H1 (cell line): ENCODE data around the gene COPS9. TPM values are rescaled to one million over a fixed set of nuclear protein-coding genes. Genes with fewer than 3 reads are reported as not detected.

Experiments
- CTCF ChIA-PET: fragments of 300-600 bp; sonication (Branson Sonifier 250); formaldehyde crosslinking; loops from one replicate; lab custom pipeline; 2021; ENCODE audit not compliant: partially characterized antibody; lab: Charles Lee
- POLR2A ChIA-PET: fragments of 300-600 bp; sonication (Branson Sonifier 250); formaldehyde crosslinking; loops from one replicate; lab custom pipeline; 2021; ENCODE audit warnings: inconsistent platforms; ENCODE audit not compliant: partially characterized antibody; lab: Charles Lee
- DNase-seq, 2 experiments: peaks; one replicate each; pipeline versions ENCODE4 v3.0.0 to v3.0.0-alpha.2; 2010 to 2022; ENCODE audit warnings: low spot score in 2 of 2, low read depth in 1 of 2, mixed read lengths in 1 of 2
- FAIRE-seq: peaks from 2 replicates; lab custom pipeline; 2011; peaks lifted over from hg19 to GRCh38; lab: Jason Lieb, UNC
- H2AFZ ChIP-seq: 2 replicates; pipeline ENCODE4 v1.8.1; 2012; ENCODE audit warnings: low read length, inconsistent platforms
- H2AK5ac ChIP-seq: 2 replicates; pipeline ENCODE4 v1.6.1; 2013; ENCODE audit warnings: low read depth, low read length
- H2BK120ac ChIP-seq: replicated peaks from 2 replicates; pipeline ENCODE3; 2013; ENCODE audit warnings: low read depth, low read length, inconsistent platforms
- H2BK12ac ChIP-seq: 2 replicates; pipeline ENCODE4 v1.6.1; 2013; ENCODE audit warnings: low read depth, low read length
- H2BK15ac ChIP-seq: 2 replicates; pipeline ENCODE4 v1.6.1; 2013; ENCODE audit warnings: low read length
- H2BK20ac ChIP-seq: 2 replicates; pipeline ENCODE4 v1.6.1; 2013; ENCODE audit warnings: low read length
- H2BK5ac ChIP-seq: 2 replicates; pipeline ENCODE4 v1.6.1; 2013; ENCODE audit warnings: low read depth, low read length
- H3K14ac ChIP-seq: 2 replicates; pipeline ENCODE4 v1.6.1; 2013; ENCODE audit warnings: inconsistent platforms; ENCODE audit not compliant: insufficient read length
- H3K18ac ChIP-seq: 2 replicates; pipeline ENCODE4 v1.6.1; 2013; ENCODE audit warnings: low read length; ENCODE audit errors: extremely low read depth
- H3K23ac ChIP-seq: 2 replicates; pipeline ENCODE4 v1.6.1; 2013; ENCODE audit warnings: inconsistent platforms; ENCODE audit not compliant: insufficient read length
- H3K23me2 ChIP-seq: 2 replicates; pipeline ENCODE4 v1.6.1; 2013; ENCODE audit warnings: low read depth, low read length
- H3K27ac ChIP-seq: 2 replicates; pipeline ENCODE4 v1.6.1; 2011; ENCODE audit warnings: low read depth, low read length, inconsistent platforms
- H3K27me3 ChIP-seq, 4 experiments: replicated peaks in 1 of 4; 1 replicate in 1 of 4; 2 replicates in 3 of 4; pipeline versions ENCODE4 v1.6.1 to v1.8.1; 2011 to 2013; ENCODE audit warnings: low read length in 3 of 4, mild to moderate bottlenecking in 3 of 4, inconsistent platforms in 2 of 4, mixed read lengths in 2 of 4, moderate library complexity in 1 of 4; ENCODE audit not compliant: control insufficient read depth in 3 of 4, insufficient read depth in 3 of 4; ENCODE audit errors: extremely low read depth in 1 of 4
- H3K36me3 ChIP-seq, 4 experiments: 2 replicates each; pipeline versions ENCODE4 v1.6.1 to v1.8.1; 2011 to 2013; ENCODE audit warnings: mild to moderate bottlenecking in 4 of 4, low read length in 3 of 4, moderate library complexity in 2 of 4, control low read depth in 1 of 4, inconsistent platforms in 1 of 4; ENCODE audit not compliant: insufficient read depth in 4 of 4, control insufficient read depth in 2 of 4
- H3K4ac ChIP-seq: replicated peaks from 2 replicates; pipeline ENCODE3; 2013; ENCODE audit warnings: low read length, low read depth, mixed read lengths, inconsistent platforms; ENCODE audit not compliant: insufficient read length
- H3K4me1 ChIP-seq, 4 experiments: replicated peaks in 1 of 4; 1 replicate in 1 of 4; 2 replicates in 3 of 4; pipeline versions ENCODE4 v1.6.1 to v1.8.1; 2011 to 2013; ENCODE audit warnings: low read length in 3 of 4, inconsistent platforms in 2 of 4, mixed read lengths in 1 of 4; ENCODE audit not compliant: insufficient read depth in 4 of 4, control insufficient read depth in 3 of 4
- H3K4me2 ChIP-seq, 2 experiments: 2 replicates each; pipeline versions ENCODE4 v1.6.1 to v1.8.1; 2011 to 2013; ENCODE audit warnings: low read depth in 2 of 2, low read length in 2 of 2, control low read depth in 1 of 2, inconsistent platforms in 1 of 2, mild to moderate bottlenecking in 1 of 2; ENCODE audit not compliant: insufficient read depth in 1 of 2
- H3K4me3 ChIP-seq, 4 experiments: fragments of 200-600, 300-600 bp in 1 of 4; sonication (generic), shearing (Covaris generic), sonication (Bioruptor Twin) in 1 of 4; 2 replicates each; pipeline versions ENCODE4 v1.5.1 to v1.8.1; 2011 to 2016; ENCODE audit warnings: low read length in 4 of 4, low read depth in 3 of 4, control low read depth in 2 of 4, inconsistent platforms in 2 of 4, mild to moderate bottlenecking in 2 of 4, mixed read lengths in 1 of 4, moderate library complexity in 1 of 4; ENCODE audit not compliant: insufficient read depth in 2 of 4; ENCODE audit errors: extremely low read depth in 1 of 4
- H3K56ac ChIP-seq: replicated peaks from 2 replicates; pipeline ENCODE3; 2013; ENCODE audit warnings: low read depth, mild to moderate bottlenecking, mixed read lengths, low read length, inconsistent platforms; ENCODE audit not compliant: insufficient read length
- H3K79me1 ChIP-seq: 2 replicates; pipeline ENCODE4 v1.6.1; 2013; ENCODE audit warnings: low read depth, low read length, control low read depth
- H3K79me2 ChIP-seq, 2 experiments: 2 replicates each; pipeline versions ENCODE4 v1.6.1 to v1.8.1; 2012 to 2013; ENCODE audit warnings: low read length in 2 of 2, mild to moderate bottlenecking in 2 of 2, inconsistent platforms in 1 of 2; ENCODE audit not compliant: insufficient read depth in 2 of 2, control insufficient read depth in 1 of 2
- H3K9ac ChIP-seq, 4 experiments: replicated peaks in 1 of 4; 1 replicate in 1 of 4; 2 replicates in 3 of 4; pipeline versions ENCODE4 v1.6.1 to v1.8.1; 2011 to 2013; ENCODE audit warnings: low read depth in 3 of 4, low read length in 3 of 4, control low read depth in 2 of 4, mild to moderate bottlenecking in 2 of 4, moderate library complexity in 2 of 4, inconsistent platforms in 1 of 4; ENCODE audit errors: extremely low read depth in 1 of 4
- H3K9me3 ChIP-seq, 2 experiments: 2 replicates each; pipeline versions ENCODE4 v1.6.1 to v1.8.1; 2012 to 2013; ENCODE audit warnings: mild to moderate bottlenecking in 2 of 2, moderate library complexity in 2 of 2, control low read depth in 1 of 2, inconsistent platforms in 1 of 2, low read depth in 1 of 2, low read length in 1 of 2, mixed read lengths in 1 of 2; ENCODE audit not compliant: insufficient read depth in 2 of 2
- H4K20me1 ChIP-seq, 2 experiments: replicated peaks in 1 of 2; 2 replicates each; pipeline versions ENCODE3 to v1.8.1; 2011 to 2013; ENCODE audit warnings: inconsistent platforms in 2 of 2, low read length in 2 of 2, mild to moderate bottlenecking in 1 of 2; ENCODE audit not compliant: insufficient read depth in 2 of 2, control insufficient read depth in 1 of 2
- H4K5ac ChIP-seq: 2 replicates; pipeline ENCODE4 v1.6.1; 2013; ENCODE audit warnings: low read length, low read depth, mixed read lengths, inconsistent platforms; ENCODE audit not compliant: insufficient read length
- H4K8ac ChIP-seq: 2 replicates; pipeline ENCODE4 v1.8.0; 2013; ENCODE audit warnings: mild to moderate bottlenecking, moderate library complexity, low read length, inconsistent platforms; ENCODE audit not compliant: insufficient read depth; ENCODE audit errors: extremely low read depth
- H4K91ac ChIP-seq: replicated peaks from 2 replicates; pipeline ENCODE3; 2013; ENCODE audit warnings: low read length, mixed read lengths, inconsistent platforms; ENCODE audit not compliant: insufficient read length
- ASH2L ChIP-seq: fragments of 200-600, 300-600 bp; sonication (generic); IDR thresholded peaks from one replicate; pipeline ENCODE4 v1.7.1; 2017; ENCODE audit warnings: low read length
- EP300 ChIP-seq, 2 experiments: IDR thresholded peaks; 1 replicate in 1 of 2; 2 replicates in 1 of 2; pipeline ENCODE4 v1.6.1; 2011 to 2012; ENCODE audit warnings: low read depth in 2 of 2, low read length in 2 of 2, mild to moderate bottlenecking in 2 of 2, borderline replicate concordance in 1 of 2, inconsistent platforms in 1 of 2, moderate library complexity in 1 of 2
- GABPA ChIP-seq: IDR thresholded peaks from 2 replicates; pipeline ENCODE4 v1.6.1; 2011; ENCODE audit warnings: mild to moderate bottlenecking, low read length, moderate library complexity, borderline replicate concordance; ENCODE audit not compliant: insufficient read depth
- NRF1 ChIP-seq: IDR thresholded peaks from 2 replicates; pipeline ENCODE4 v1.6.1; 2011; ENCODE audit warnings: mild to moderate bottlenecking, low read depth, low read length, improper control_type of control experiment
- PHF8 ChIP-seq: fragments of 200-600 bp; sonication (generic); conservative IDR thresholded peaks from 2 replicates; pipeline ENCODE4 v1.7.1; 2012; ENCODE audit warnings: low read depth, mild to moderate bottlenecking, inconsistent platforms, low read length, moderate library complexity
- POLR2AphosphoS5 ChIP-seq: IDR thresholded peaks from 2 replicates; pipeline ENCODE4 v1.6.1; 2011; ENCODE audit warnings: low read depth, low read length
- SIX5 ChIP-seq: IDR thresholded peaks from 2 replicates; pipeline ENCODE4 v1.6.1; 2011; ENCODE audit warnings: mild to moderate bottlenecking, low read depth, low read length
- SUZ12 ChIP-seq: fragments of 200-600 bp; sonication (generic); IDR thresholded peaks from 2 replicates; pipeline ENCODE4 v1.6.1; 2012; ENCODE audit warnings: mild to moderate bottlenecking, inconsistent platforms, low read length, moderate library complexity, mixed read lengths
- WGBS, 2 experiments: shearing (Covaris generic) in 1 of 2; methylation state at CpG; one replicate each; pipeline versions ENCODE4 v1.1.6 to v1.1.7; 2013 to 2015; ENCODE audit warnings: low lambda C conversion rate in 2 of 2, mixed read lengths in 2 of 2, inconsistent platforms in 1 of 2, low coverage in 1 of 2, missing lambda C conversion rate in 1 of 2; ENCODE audit not compliant: insufficient replicate concordance in 2 of 2, insufficient coverage in 1 of 2, insufficient read length in 1 of 2; ENCODE audit errors: extremely low coverage in 1 of 2, missing lambda C conversion rate in 1 of 2; 5-methylcytosine and 5-hydroxymethylcytosine counted together
- polyA plus RNA-seq, 7 experiments: library from polyadenylated mRNA; depleted of rRNA in 3 of 7; stranded (reverse) in 5 of 7; unstranded in 2 of 7; fragments of >200 nt in 5 of 7; fragments of 200-250 nt in 2 of 7; gene quantifications; 1 replicate in 5 of 7; 2 replicates in 1 of 7; 4 replicates in 1 of 7; pipeline versions ENCODE4 v1.2.1 to v1.2.3, GENCODE V29; 2011 to 2013; ENCODE audit warnings: missing spikeins in 2 of 7, mixed read lengths in 2 of 7
- total RNA-seq: library from RNA; stranded (reverse); fragmentation: NEBNext Ultra II Directional; extraction: Animal tissue kit (Norgen Biotek cat#: 25700); gene quantifications from 2 replicates; pipeline ENCODE4 v1.2.1, GENCODE V29; 2021

Gene COPS9
- total and polyA plus RNA-seq, 2 of the 8 experiments (the other 6 are each of a cell fraction or from before 2014, with no cell fraction given) = 154 to 234 TPM

DNA sequence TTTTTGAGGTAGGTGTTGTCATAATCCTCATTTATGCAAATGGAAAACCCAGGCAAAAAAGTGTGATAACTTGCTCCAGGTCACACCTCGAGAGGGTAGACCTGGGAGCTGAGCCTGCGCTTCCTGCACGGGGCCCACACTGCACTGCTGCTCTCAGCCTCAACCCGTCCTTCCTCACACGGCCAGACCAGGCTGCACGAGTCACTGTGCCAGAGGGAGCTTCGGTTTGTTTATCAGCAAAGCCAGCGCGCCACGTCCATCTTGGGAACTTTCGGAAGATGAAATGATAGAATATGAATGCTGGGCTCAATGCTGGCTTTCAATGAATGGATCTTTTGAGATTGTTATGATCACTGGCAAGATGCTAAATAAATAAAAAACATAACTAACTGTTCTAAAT is 14.4 kb downstream of the COPS9 start:
- Histone ChIP-seq H3K79me2 (no peaks in the 10 kb centered on the region), H3K9me3 (peaks cover 0 to 3% of the 10 kb centered on the region in 2 experiments; a peak in 2 of 4 replicates), H3K23ac (no peak overlapping the region), H2BK20ac (no peak overlapping the region), H3K14ac (no peak overlapping the region), H2BK12ac (no peak overlapping the region), H3K4ac (no peak overlapping the region), H3K79me1 (no peaks in the 10 kb centered on the region), H4K5ac (no peak overlapping the region), H2BK120ac (no peak overlapping the region), H2AK5ac (no peak overlapping the region), H3K4me1 (no peaks in the 10 kb centered on the region), H4K20me1 (peaks cover under 1 to 4% of the 10 kb centered on the region in 2 experiments), H2BK15ac (no peak overlapping the region), H4K91ac (no peak overlapping the region), H3K27ac (no peak overlapping the region), H3K23me2 (no peaks in the 10 kb centered on the region; the same call in 1 of the 2 replicates), H3K9ac (no peak overlapping the region), H3K4me3 (no peak overlapping the region), H3K56ac (no peak overlapping the region), H2AFZ (no peak overlapping the region), H3K36me3 (peaks cover 0 to 6% (median 4%) of the 10 kb centered on the region in 4 experiments; a peak in 4 of 8 replicates), H2BK5ac (no peak overlapping the region), H3K18ac (no peak overlapping the region), H3K27me3 (no peaks in the 10 kb centered on the region), H4K8ac (no peak overlapping the region), H3K4me2 (no peak overlapping the region)
- CTCF ChIA-PET = no interaction called here
- WGBS, 2 experiments = 86% methylated on average over 11 of the region's 11 CpGs; no CpG with 5 or more reads in 1 of the 2 experiments
- no peak for FAIRE-seq
- POLR2A ChIA-PET = no interaction called here
- TF ChIP-seq PHF8 (no peak), EP300 (IDR thresholded peaks at IDR 0.05; ENCODE audit: borderline replicate concordance in 1 of 2, low read depth in 2 of 2, low read length in 2 of 2) (no peak), NRF1 (no peak), SUZ12 (no peak), SIX5 (no peak), POLR2AphosphoS5 (no peak), GABPA (no peak), ASH2L (no peak)
- no peak for DNase-seq
